ENCODE results near the gene BCL2L1.
"Not testable (repeated sequence)": the region's sequence is repeated elsewhere in the genome, so short reads cannot be mapped to it uniquely, and the experiment has no call there.

BCL2L1 gene

DNA sequence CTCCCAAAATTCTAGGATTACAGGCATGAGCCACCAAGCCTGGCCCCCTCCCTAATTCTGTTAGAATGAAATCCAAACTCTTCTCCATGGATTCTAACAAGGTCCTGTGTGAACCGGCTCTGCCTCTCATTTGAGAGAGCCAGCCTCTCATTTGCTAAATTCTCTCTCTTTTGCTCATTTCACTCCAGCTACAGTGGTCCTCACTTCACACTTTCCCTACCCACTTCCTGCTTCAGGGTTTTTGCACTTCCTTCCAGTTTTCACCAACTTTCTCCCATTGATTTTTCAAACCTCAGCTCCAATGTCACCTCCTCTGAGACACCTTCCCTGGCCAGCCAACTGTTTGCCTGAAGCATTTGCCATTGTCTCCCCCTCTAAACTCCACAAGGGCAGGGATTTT, 79.8 kb downstream of the BCL2L1 start:
- DNase-seq = no peak

DNA sequence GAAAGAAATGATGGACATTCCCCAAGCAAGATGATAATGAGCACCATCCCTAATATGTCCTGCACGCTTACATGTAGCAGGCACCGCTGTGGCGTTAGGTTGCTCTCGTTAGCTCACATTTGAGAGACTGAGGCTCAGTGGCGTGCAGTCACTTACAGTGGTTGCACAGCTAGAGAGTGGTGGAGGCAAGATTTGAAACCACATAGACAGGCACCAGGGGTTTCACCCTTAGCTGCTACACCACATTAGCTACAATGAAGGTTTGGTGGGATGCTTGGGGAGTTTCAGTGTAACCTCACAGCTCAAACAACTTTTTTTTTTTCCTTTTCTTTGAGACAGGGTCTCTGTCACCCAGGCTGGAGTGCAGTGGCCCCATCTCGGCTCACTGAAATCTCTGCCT, 81.3 kb downstream of the BCL2L1 start:
- no peak for DNase-seq

GRCh38 chr20:31640259-31640658, 82.4 kb downstream of the BCL2L1 start:
- DNase-seq = no peak

- no peak for DNase-seq
Measured at GRCh38 chr20:31638816-31639215, 83.9 kb downstream of the BCL2L1 start.

DNA sequence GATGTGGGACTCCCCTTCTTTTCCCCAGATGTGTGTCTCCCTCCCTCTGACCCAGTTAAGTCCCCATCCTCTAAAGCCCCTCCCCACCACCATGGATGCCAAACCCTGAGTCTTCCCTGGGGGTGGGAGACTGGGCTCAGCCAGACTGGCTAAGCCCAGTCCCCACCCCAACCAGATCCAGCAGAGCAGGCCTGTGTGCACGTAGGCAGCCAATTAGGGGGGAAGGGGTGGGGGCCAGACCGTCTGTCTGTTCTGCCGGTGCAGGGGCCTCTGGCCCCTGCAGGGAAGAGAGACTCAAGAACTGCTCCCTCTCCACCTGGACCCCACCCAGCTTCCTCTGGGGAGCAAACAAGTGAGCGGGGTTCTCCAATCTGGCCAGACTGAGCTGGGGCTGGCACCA, 84.4 kb downstream of the BCL2L1 start:
- DNase-seq = no peak

DNA sequence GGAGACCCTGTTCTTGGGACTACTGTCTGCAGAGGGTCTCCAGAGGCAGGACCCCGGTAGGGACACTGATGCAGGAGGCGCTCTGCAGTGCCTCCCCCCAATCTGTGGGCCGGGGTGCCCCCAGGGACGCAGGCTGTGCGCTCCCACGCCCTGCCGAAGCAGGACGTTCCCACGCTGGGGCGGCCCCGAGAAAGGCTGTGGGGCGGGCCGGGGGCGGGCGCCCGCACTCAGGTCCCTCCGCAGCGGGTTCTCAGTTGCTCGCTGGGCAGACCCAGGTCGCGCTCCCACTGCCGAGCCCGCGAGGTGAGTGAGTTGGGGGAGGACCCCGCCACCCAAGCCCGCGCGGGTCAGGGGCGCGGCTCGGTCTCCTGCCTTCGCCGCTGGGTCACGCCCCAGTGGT, 85.0 kb downstream of the BCL2L1 start, which contains the start of gene COX4I2:
Gene COX4I2 (plus strand): TSS at position 253 of the 400 bp plus-strand sequence. CDS start 1,106 bp downstream, outside the sequence.
- no peak for DNase-seq

DNA sequence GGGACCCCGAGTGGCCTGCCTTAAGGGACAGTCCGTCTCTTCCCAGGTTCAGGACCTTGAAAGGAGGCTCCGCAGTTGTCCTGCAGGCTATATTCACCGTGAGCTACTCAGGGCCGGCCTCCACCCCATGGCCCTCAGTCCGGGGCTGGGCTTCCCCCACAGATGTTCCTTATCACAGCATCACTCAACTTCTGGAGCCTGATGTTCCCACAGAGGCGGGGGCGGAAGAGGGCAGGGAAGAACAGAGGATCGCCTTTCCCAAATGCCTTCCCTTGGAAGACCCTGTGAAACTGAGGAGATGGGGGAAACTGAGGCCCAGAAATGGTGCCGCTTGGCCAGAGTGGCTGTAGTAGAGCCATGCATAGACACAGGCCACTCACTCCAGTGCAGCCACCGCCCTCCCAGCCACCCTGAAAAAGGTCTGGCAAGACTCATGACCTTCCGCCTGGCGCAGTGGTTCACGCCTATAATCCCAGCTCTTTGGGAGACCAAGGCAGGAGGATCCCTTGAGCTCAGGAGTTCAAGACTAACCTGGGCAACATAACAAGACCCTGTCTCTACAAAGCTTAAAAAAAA, 89.2 kb downstream of the BCL2L1 start:
- DNase-seq = peak; percentile 5

DNA sequence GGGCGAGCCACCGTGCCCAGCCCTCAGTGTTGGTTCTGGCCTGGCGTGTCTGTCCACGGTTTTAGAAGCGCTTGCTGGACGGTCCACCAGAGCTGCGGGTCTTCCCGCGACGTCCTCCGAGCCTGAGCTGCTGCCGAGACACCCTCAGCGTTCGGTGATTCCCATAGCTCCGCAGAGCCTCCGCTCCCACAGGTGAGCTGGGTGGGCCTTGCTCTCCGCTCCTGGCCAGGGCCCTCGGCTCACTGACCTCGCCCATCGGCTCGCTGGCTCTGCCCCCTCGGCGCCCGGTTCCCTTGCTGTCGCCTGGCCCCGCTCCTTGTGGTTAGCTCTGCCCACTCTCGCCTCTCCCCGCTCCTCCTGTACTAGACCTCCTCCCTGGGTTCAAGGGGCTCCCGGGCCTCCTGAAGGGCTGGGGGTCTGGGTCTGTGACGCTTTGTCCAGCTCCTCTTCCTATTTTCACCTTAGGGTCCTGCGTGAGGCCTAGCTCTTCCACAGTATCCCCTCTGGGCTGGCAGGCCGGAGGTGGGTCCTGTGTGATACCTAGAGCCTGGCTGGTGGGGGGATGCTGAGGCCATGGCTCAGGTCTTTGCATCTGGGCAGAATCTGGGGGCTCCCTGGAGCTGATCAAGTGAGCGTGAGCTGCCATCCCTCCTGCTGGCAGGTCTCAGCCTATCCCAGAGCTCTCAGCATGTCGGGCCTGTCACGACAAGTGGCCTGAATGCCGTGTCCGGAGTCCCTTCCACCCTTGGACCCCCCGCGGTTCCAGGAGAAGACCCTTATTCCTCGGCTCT, 89.9 kb downstream of the BCL2L1 start:
- DNase-seq = no peak

GRCh38 chr20:31630187-31630790, 92.4 kb downstream of the BCL2L1 start:
- no peak for DNase-seq

DNA sequence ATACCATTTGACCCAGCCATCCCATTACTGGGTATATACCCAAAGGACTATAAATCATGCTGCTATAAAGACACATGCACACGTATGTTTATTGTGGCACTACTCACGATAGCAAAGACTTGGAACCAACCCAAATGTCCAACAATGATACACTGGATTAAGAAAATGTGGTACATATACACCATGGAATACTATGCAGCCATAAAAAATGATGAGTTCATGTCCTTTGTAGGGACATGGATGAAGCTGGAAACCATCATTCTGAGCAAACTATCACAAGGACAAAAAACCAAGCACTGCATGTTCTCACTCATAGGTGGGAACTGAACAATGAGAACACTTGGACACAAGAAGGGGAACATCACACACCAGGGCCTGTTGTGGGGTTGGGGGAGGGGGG, 94.6 kb downstream of the BCL2L1 start:
- DNase-seq = not testable (repeated sequence)

- not testable (repeated sequence) for DNase-seq
Measured at GRCh38 chr20:31626534-31626933, 96.1 kb downstream of the BCL2L1 start.

DNA sequence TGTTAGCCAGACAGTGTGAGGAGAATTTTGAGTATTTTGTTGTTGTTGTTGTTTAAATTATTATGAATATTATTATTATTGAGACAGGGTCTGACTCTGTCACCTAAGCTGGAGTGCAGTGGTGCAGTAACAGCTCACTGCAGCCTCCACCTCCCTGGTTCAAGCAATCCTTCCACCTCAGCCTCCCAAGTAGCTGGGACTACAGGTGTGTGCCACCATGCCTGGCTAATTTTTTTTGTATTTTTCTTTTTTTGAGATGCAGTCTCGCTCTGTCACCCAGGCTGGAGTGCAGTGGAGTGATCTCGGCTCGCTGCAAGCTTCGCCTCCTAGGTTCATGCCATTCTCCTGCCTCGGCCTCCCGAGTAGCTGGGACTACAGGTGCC, 99.6 kb downstream of the BCL2L1 start:
- DNase-seq = not testable (repeated sequence)

DNA sequence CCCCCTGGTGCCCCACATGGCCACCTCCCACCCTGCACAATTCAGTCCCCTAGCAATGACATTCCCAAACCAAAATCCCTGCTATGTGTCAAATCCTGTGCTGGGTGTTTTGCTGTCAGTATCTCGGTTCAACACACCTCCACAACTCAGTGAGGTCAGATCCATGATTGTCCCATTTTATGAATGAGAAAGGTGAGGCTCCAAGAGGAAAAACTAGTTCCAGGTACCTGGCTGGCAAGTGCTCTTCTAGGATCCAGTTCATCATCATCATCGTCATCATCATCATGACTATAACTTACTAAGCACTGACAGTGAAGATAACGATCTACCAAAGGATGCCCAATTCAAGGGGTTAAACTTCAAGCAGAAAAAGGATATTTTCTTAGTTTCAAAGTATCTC, 102.4 kb downstream of the BCL2L1 start:
- DNase-seq = no peak

- no peak for DNase-seq
Measured at GRCh38 chr20:31617432-31618104, 105.1 kb downstream of the BCL2L1 start.

GRCh38 chr20:31615416-31615815, 107.3 kb downstream of the BCL2L1 start:
- DNase-seq = no peak
